Measurements from ENCODE around the gene ITGA11. TPM values are rescaled to one million over a fixed set of nuclear protein-coding genes. Genes with fewer than 3 reads are reported as not detected.

Gene ITGA11
- total and polyA plus RNA-seq, 2 donors (not counting 1 experiment from before 2014, with no cell fraction given), result not detected

- Histone ChIP-seq H3K9ac (ENCODE audit: low read length) (no peak overlapping the region), H2AFZ (ENCODE audit: insufficient read depth, low read depth, low read length, poor library complexity, severe bottlenecking) (no peak overlapping the region), H3K9me3 (ENCODE audit: control extremely low read depth in 1 of 3, control insufficient read depth in 2 of 3, insufficient read depth in 1 of 3, low read length in 2 of 3) (no peaks in the 10 kb centered on the region), H3K36me3 (replicated peaks in 1 of 2; ENCODE audit: control extremely low read depth in 1 of 2, control insufficient read depth in 1 of 2, extremely low read depth in 1 of 2, insufficient read depth in 2 of 2, low read length in 1 of 2) (no peaks in the 10 kb centered on the region), H3K4me1 (ENCODE audit: control insufficient read depth in 2 of 2, insufficient read depth in 2 of 2, low read length in 2 of 2) (no peaks in the 10 kb centered on the region), H4K20me1 (ENCODE audit: control insufficient read depth, insufficient read depth, low read length, poor library complexity, severe bottlenecking) (no peaks in the 10 kb centered on the region), H3K4me3 (ENCODE audit: control extremely low read depth in 1 of 5, extremely low read depth in 1 of 5, insufficient read depth in 1 of 5, low read depth in 2 of 5, low read length in 4 of 5) (no peak overlapping the region), H3K27me3 (replicated peaks in 1 of 4; ENCODE audit: control extremely low read depth in 1 of 4, control insufficient read depth in 3 of 4, insufficient read depth in 4 of 4, low read length in 3 of 4) (no peaks in the 10 kb centered on the region), H3K27ac (ENCODE audit: low read length in 2 of 2) (no peak overlapping the region), H3K79me2 (ENCODE audit: control insufficient read depth, insufficient read depth, low read length) (no peaks in the 10 kb centered on the region), H3K4me2 (replicated peaks; ENCODE audit: low read depth, low read length, poor library complexity, severe bottlenecking) (no peak overlapping the region)
- intact Hi-C loops (cut with micrococcal nuclease), result no loop called here
- Mint-ChIP-seq H3K9me3 (ENCODE audit: insufficient read depth) (no peaks in the 10 kb centered on the region), H3K27ac (no peak overlapping the region), H3K27me3 (peaks cover 3% of the 10 kb centered on the region), H3K4me3 (no peak overlapping the region), H3K4me1 (no peaks in the 10 kb centered on the region)
- TF ChIP-seq EZH2 (IDR thresholded peaks at IDR 0.05; ENCODE audit: borderline replicate concordance, insufficient read depth, low read depth, low read length, poor library complexity, severe bottlenecking) (no peak), CTCF (IDR thresholded peaks at IDR 0.05) (no peak)
- WGBS (ENCODE audit: insufficient coverage), result 82% methylated on average over 10 of the region's 15 CpGs
- CTCF ChIA-PET, result no interaction called here
- POLR2A ChIA-PET, result no interaction called here
- ATAC-seq (ENCODE audit: low read depth) (no peak), DNase-seq (no peak)
Observed at GRCh38 chr15:68340726-68341671, 91.0 kb downstream of the ITGA11 start.

GRCh38 chr15:68339481-68339880, 92.5 kb downstream of the ITGA11 start:
- intact Hi-C loops (cut with micrococcal nuclease), result no loop called here
- ATAC-seq (ENCODE audit: low read depth) (no peak), DNase-seq (no peak)
- Histone ChIP-seq H3K36me3 (replicated peaks in 1 of 2; ENCODE audit: control extremely low read depth in 1 of 2, control insufficient read depth in 1 of 2, extremely low read depth in 1 of 2, insufficient read depth in 2 of 2, low read length in 1 of 2) (no peaks in the 10 kb centered on the region), H3K9ac (ENCODE audit: low read length) (no peak overlapping the region), H3K27me3 (replicated peaks in 1 of 4; ENCODE audit: control extremely low read depth in 1 of 4, control insufficient read depth in 3 of 4, insufficient read depth in 4 of 4, low read length in 3 of 4) (no peaks in the 10 kb centered on the region), H4K20me1 (ENCODE audit: control insufficient read depth, insufficient read depth, low read length, poor library complexity, severe bottlenecking) (no peaks in the 10 kb centered on the region), H3K9me3 (ENCODE audit: control extremely low read depth in 1 of 3, control insufficient read depth in 2 of 3, insufficient read depth in 1 of 3, low read length in 2 of 3) (no peaks in the 10 kb centered on the region), H3K4me2 (replicated peaks; ENCODE audit: low read depth, low read length, poor library complexity, severe bottlenecking) (no peak overlapping the region), H3K27ac (ENCODE audit: low read length in 2 of 2) (no peak overlapping the region), H3K4me3 (ENCODE audit: control extremely low read depth in 1 of 5, extremely low read depth in 1 of 5, insufficient read depth in 1 of 5, low read depth in 2 of 5, low read length in 4 of 5) (no peak overlapping the region), H3K79me2 (ENCODE audit: control insufficient read depth, insufficient read depth, low read length) (no peaks in the 10 kb centered on the region), H2AFZ (ENCODE audit: insufficient read depth, low read depth, low read length, poor library complexity, severe bottlenecking) (no peak overlapping the region), H3K4me1 (ENCODE audit: control insufficient read depth in 2 of 2, insufficient read depth in 2 of 2, low read length in 2 of 2) (no peaks in the 10 kb centered on the region)
- no peak for TF ChIP-seq EZH2 (IDR thresholded peaks at IDR 0.05; ENCODE audit: borderline replicate concordance, insufficient read depth, low read depth, low read length, poor library complexity, severe bottlenecking)
- no peak for TF ChIP-seq CTCF (IDR thresholded peaks at IDR 0.05)
- Mint-ChIP-seq H3K27me3 (peaks cover 5% of the 10 kb centered on the region), H3K4me3 (no peak overlapping the region), H3K4me1 (no peaks in the 10 kb centered on the region), H3K27ac (no peak overlapping the region), H3K9me3 (ENCODE audit: insufficient read depth) (no peaks in the 10 kb centered on the region)
- CTCF ChIA-PET, result no interaction called here
- WGBS (ENCODE audit: insufficient coverage), result 96% methylated on average over 9 of the region's 10 CpGs
- POLR2A ChIA-PET, result no interaction called here
